Retinal pigment epithelial cell (primary cell): ENCODE results near the gene GPRIN1.

Experiments
- DNase-seq: peaks from one replicate; pipeline ENCODE4 v3.0.0-alpha.2; 2010; ENCODE audit warnings: low read depth
- H3K4me3 ChIP-seq: 2 replicates; pipeline ENCODE4 v1.5.1; 2011; ENCODE audit warnings: mild to moderate bottlenecking, low read length, control low read depth, moderate library complexity
- CTCF ChIP-seq: conservative IDR thresholded peaks from 2 replicates; pipeline ENCODE4 v1.5.1; 2011; ENCODE audit warnings: low read depth, low read length, control low read depth, inconsistent platforms

Gene GPRIN1

GRCh38 chr5:176642675-176643490 lies 32.9 kb upstream of the GPRIN1 start:
- DNase-seq, result no peak
- no peak overlapping the region for H3K4me3 ChIP-seq
- no peak for TF ChIP-seq CTCF

GRCh38 chr5:176640616-176641015 lies 30.7 kb upstream of the GPRIN1 start:
- TF ChIP-seq CTCF, result no peak
- DNase-seq, result no peak

GRCh38 chr5:176639981-176640380 lies 30.0 kb upstream of the GPRIN1 start:
- no peak for DNase-seq
- TF ChIP-seq CTCF, result no peak
- H3K4me3 ChIP-seq, result no peak overlapping the region

More at GRCh38 chr5:176640616-176641015, 30.7 kb upstream of the GPRIN1 start:
- H3K4me3 ChIP-seq, result no peak overlapping the region

GRCh38 chr5:176639208-176639607 lies 29.3 kb upstream of the GPRIN1 start:
- no peak for TF ChIP-seq CTCF
- DNase-seq, result no peak
- H3K4me3 ChIP-seq, result no peak overlapping the region

- TF ChIP-seq CTCF, result no peak
- H3K4me3 ChIP-seq, result no peak overlapping the region
- DNase-seq, result no peak
Observed at GRCh38 chr5:176638437-176638836, 28.5 kb upstream of the GPRIN1 start.

- no peak for DNase-seq
- H3K4me3 ChIP-seq, result no peak overlapping the region
- TF ChIP-seq CTCF, result no peak
Observed at GRCh38 chr5:176637556-176637955, 27.6 kb upstream of the GPRIN1 start.

GRCh38 chr5:176636426-176636825 lies 26.5 kb upstream of the GPRIN1 start:
- DNase-seq, result no peak
- no peak for TF ChIP-seq CTCF
- H3K4me3 ChIP-seq, result no peak overlapping the region
